H9 (cell line): Measurements from ENCODE around the gene KCNS3. TPM values are rescaled to one million over a fixed set of nuclear protein-coding genes. Genes with fewer than 3 reads are reported as not detected.

Experiments used
- DNase-seq: peaks from one replicate; pipeline ENCODE4 v3.0.0-alpha.2; 2017
- H2AFZ ChIP-seq: one replicate; pipeline ENCODE4 v1.6.1; 2013; ENCODE audit warnings: mild to moderate bottlenecking, low read length, control low read depth, moderate library complexity
- H2AK5ac ChIP-seq: 2 replicates; pipeline ENCODE4 v1.6.1; 2013; ENCODE audit warnings: low read length, control low read depth, mixed read lengths; ENCODE audit not compliant: insufficient read length
- H2BK120ac ChIP-seq: one replicate; pipeline ENCODE4 v1.6.1; 2013; ENCODE audit warnings: low read depth, mild to moderate bottlenecking, low read length, control low read depth, inconsistent platforms; ENCODE audit not compliant: poor library complexity, severe bottlenecking
- H2BK12ac ChIP-seq: 2 replicates; pipeline ENCODE4 v1.6.1; 2013; ENCODE audit warnings: low read length, control low read depth, mixed read lengths, low read depth; ENCODE audit not compliant: insufficient read length
- H2BK15ac ChIP-seq: 2 replicates; pipeline ENCODE4 v1.6.1; 2013; ENCODE audit warnings: low read depth, low read length, control low read depth
- H2BK20ac ChIP-seq: one replicate; pipeline ENCODE4 v1.6.1; 2013; ENCODE audit warnings: low read depth, mild to moderate bottlenecking, low read length, control low read depth, inconsistent platforms; ENCODE audit not compliant: poor library complexity, severe bottlenecking
- H2BK5ac ChIP-seq: 2 replicates; pipeline ENCODE4 v1.6.1; 2013; ENCODE audit warnings: low read length, control low read depth, mixed read lengths; ENCODE audit not compliant: insufficient read length
- H3K14ac ChIP-seq: 2 replicates; pipeline ENCODE4 v1.6.1; 2013; ENCODE audit warnings: low read length, control low read depth; ENCODE audit not compliant: insufficient read depth
- H3K18ac ChIP-seq: 2 replicates; pipeline ENCODE4 v1.6.1; 2013; ENCODE audit warnings: low read depth, mild to moderate bottlenecking, mixed read lengths, low read length, control low read depth; ENCODE audit not compliant: insufficient read length
- H3K23ac ChIP-seq: 2 replicates; pipeline ENCODE4 v1.6.1; 2013; ENCODE audit warnings: low read length, control low read depth, mixed read lengths, low read depth; ENCODE audit not compliant: insufficient read length
- H3K23me2 ChIP-seq: 2 replicates; pipeline ENCODE4 v1.6.1; 2013; ENCODE audit warnings: low read depth, mild to moderate bottlenecking, mixed read lengths, low read length, control low read depth; ENCODE audit not compliant: insufficient read length, poor library complexity, severe bottlenecking
- H3K27ac ChIP-seq: 2 replicates; pipeline ENCODE4 v1.5.1; 2013; ENCODE audit warnings: low read length, control low read depth, mixed read lengths, low read depth; ENCODE audit not compliant: insufficient read length
- H3K27me3 ChIP-seq: 2 replicates; pipeline ENCODE4 v1.6.1; 2013; ENCODE audit warnings: low read length, control low read depth, inconsistent platforms; ENCODE audit not compliant: insufficient read depth
- H3K4ac ChIP-seq: 2 replicates; pipeline ENCODE4 v1.6.1; 2013; ENCODE audit warnings: low read depth, mild to moderate bottlenecking, control low read depth, inconsistent platforms, low read length, moderate library complexity
- H3K4me1 ChIP-seq: 2 replicates; pipeline ENCODE4 v1.6.1; 2013; ENCODE audit warnings: low read length, control low read depth, inconsistent platforms; ENCODE audit not compliant: insufficient read depth
- H3K4me2 ChIP-seq: 2 replicates; pipeline ENCODE4 v1.6.1; 2013; ENCODE audit warnings: low read length, control low read depth, mixed read lengths; ENCODE audit not compliant: insufficient read length, insufficient read depth
- H3K56ac ChIP-seq: 2 replicates; pipeline ENCODE4 v1.6.1; 2013; ENCODE audit warnings: low read depth, mild to moderate bottlenecking, mixed read lengths, low read length, control low read depth; ENCODE audit not compliant: insufficient read length
- H3K79me1 ChIP-seq: 2 replicates; pipeline ENCODE4 v1.6.1; 2013; ENCODE audit warnings: low read depth, mild to moderate bottlenecking, moderate library complexity, low read length, control low read depth, inconsistent platforms; ENCODE audit not compliant: insufficient read depth, poor library complexity, severe bottlenecking
- H3K79me2 ChIP-seq: 2 replicates; pipeline ENCODE4 v1.6.1; 2013; ENCODE audit warnings: low read length, control low read depth, inconsistent platforms; ENCODE audit not compliant: insufficient read depth
- H3K9ac ChIP-seq: 2 replicates; pipeline ENCODE4 v1.6.1; 2013; ENCODE audit warnings: low read length, control low read depth, mixed read lengths; ENCODE audit not compliant: insufficient read length; ENCODE audit errors: extremely low read depth
- H3K9me3 ChIP-seq: one replicate; pipeline ENCODE4 v1.6.1; 2013; ENCODE audit warnings: low read depth, low read length, inconsistent platforms; ENCODE audit not compliant: control insufficient read depth
- H3T11ph ChIP-seq: one replicate; pipeline ENCODE4 v1.6.1; 2013; ENCODE audit warnings: mild to moderate bottlenecking, low read length, control low read depth, inconsistent platforms
- H4K20me1 ChIP-seq: one replicate; pipeline ENCODE4 v1.6.1; 2013; ENCODE audit not compliant: control insufficient read depth, insufficient read length, insufficient read depth
- H4K5ac ChIP-seq: 2 replicates; pipeline ENCODE4 v1.6.1; 2013; ENCODE audit warnings: low read depth, mild to moderate bottlenecking, mixed read lengths, low read length, control low read depth; ENCODE audit not compliant: insufficient read length
- H4K8ac ChIP-seq: replicated peaks from 2 replicates; pipeline ENCODE4 v1.6.1; 2013; ENCODE audit warnings: low read length, control low read depth, mixed read lengths, low read depth; ENCODE audit not compliant: insufficient read length
- H4K91ac ChIP-seq: 2 replicates; pipeline ENCODE4 v1.6.1; 2013; ENCODE audit warnings: low read depth, mild to moderate bottlenecking, moderate library complexity, mixed read lengths, low read length, control low read depth; ENCODE audit not compliant: insufficient read length
- H3K27ac Mint-ChIP-seq, 3 experiments: 2 replicates in 2 of 3; 3 replicates in 1 of 3; pipeline ENCODE4 v1.8.0; 2020 to 2021; ENCODE audit warnings: mixed read lengths in 3 of 3, mild to moderate bottlenecking in 1 of 3, moderate library complexity in 1 of 3
- H3K27me3 Mint-ChIP-seq: 2 replicates; pipeline ENCODE4 v1.8.0; 2021; ENCODE audit warnings: low read depth, mild to moderate bottlenecking, moderate library complexity, mixed read lengths
- H3K36me3 Mint-ChIP-seq, 3 experiments: 2 replicates in 2 of 3; 3 replicates in 1 of 3; pipeline ENCODE4 v1.8.0; 2020 to 2021; ENCODE audit warnings: low read depth in 3 of 3, mixed read lengths in 3 of 3; ENCODE audit not compliant: insufficient read depth in 1 of 3
- H3K4me1 Mint-ChIP-seq, 2 experiments: 2 replicates each; pipeline ENCODE4 v1.8.0; 2020; ENCODE audit warnings: mixed read lengths in 2 of 2
- H3K4me3 Mint-ChIP-seq, 2 experiments: 2 replicates in 1 of 2; 3 replicates in 1 of 2; pipeline ENCODE4 v1.8.0; 2020 to 2021; ENCODE audit warnings: mild to moderate bottlenecking in 2 of 2, mixed read lengths in 2 of 2, moderate library complexity in 1 of 2
- H3K9me3 Mint-ChIP-seq, 2 experiments: 2 replicates in 1 of 2; 3 replicates in 1 of 2; pipeline ENCODE4 v1.8.0; 2020; ENCODE audit warnings: mild to moderate bottlenecking in 2 of 2, mixed read lengths in 2 of 2, moderate library complexity in 1 of 2
- WGBS: extraction: QIAGEN DNeasy Blood & Tissue Kit; methylation state at CpG from one replicate; pipeline ENCODE4 v1.1.7; 2013; ENCODE audit warnings: missing lambda C conversion rate, low lambda C conversion rate, mixed read lengths; ENCODE audit not compliant: insufficient read length; ENCODE audit errors: extremely low coverage; 5-methylcytosine and 5-hydroxymethylcytosine counted together
- total RNA-seq: library from RNA; stranded (reverse); gene quantifications from 2 replicates; pipeline ENCODE4 v1.2.1, GENCODE V29; 2021
- TF ChIP-seq, protein P1 (sequence below): fragments of 200-600 bp; sonication (generic); conservative IDR thresholded peaks from 3 replicates; pipeline ENCODE4 v1.8.0; 2021; ENCODE audit warnings: antibody characterized with exemption, mild to moderate bottlenecking

The KCNS3 gene
- total RNA-seq, 1 experiment from 2014 or later, result 8.0 TPM

- H3K4me1 Mint-ChIP-seq, result no peaks in the 10 kb centered on the region
- Histone ChIP-seq H4K5ac (no peak overlapping the region), H3K79me1 (no peaks in the 10 kb centered on the region), H3K9me3 (no peaks in the 10 kb centered on the region), H2BK120ac (no peak overlapping the region), H2BK20ac (no peak overlapping the region), H3K56ac (no peak overlapping the region), H2BK12ac (no peak overlapping the region), H3K79me2 (no peaks in the 10 kb centered on the region), H3K27me3 (no peaks in the 10 kb centered on the region), H4K20me1 (no peaks in the 10 kb centered on the region), H3K9ac (no peak overlapping the region), H3K18ac (no peak overlapping the region), H3K4me2 (no peak overlapping the region), H3K14ac (no peak overlapping the region), H2AFZ (no peak overlapping the region), H4K8ac (no peak overlapping the region), H3K4ac (no peak overlapping the region), H3K27ac (no peak overlapping the region), H2BK15ac (no peak overlapping the region), H3T11ph (no peak overlapping the region), H2BK5ac (no peak overlapping the region), H3K23me2 (no peaks in the 10 kb centered on the region), H3K4me1 (no peaks in the 10 kb centered on the region), H4K91ac (no peak overlapping the region), H2AK5ac (no peak overlapping the region), H3K23ac (no peak overlapping the region)
- TF ChIP-seq, protein P1, sequence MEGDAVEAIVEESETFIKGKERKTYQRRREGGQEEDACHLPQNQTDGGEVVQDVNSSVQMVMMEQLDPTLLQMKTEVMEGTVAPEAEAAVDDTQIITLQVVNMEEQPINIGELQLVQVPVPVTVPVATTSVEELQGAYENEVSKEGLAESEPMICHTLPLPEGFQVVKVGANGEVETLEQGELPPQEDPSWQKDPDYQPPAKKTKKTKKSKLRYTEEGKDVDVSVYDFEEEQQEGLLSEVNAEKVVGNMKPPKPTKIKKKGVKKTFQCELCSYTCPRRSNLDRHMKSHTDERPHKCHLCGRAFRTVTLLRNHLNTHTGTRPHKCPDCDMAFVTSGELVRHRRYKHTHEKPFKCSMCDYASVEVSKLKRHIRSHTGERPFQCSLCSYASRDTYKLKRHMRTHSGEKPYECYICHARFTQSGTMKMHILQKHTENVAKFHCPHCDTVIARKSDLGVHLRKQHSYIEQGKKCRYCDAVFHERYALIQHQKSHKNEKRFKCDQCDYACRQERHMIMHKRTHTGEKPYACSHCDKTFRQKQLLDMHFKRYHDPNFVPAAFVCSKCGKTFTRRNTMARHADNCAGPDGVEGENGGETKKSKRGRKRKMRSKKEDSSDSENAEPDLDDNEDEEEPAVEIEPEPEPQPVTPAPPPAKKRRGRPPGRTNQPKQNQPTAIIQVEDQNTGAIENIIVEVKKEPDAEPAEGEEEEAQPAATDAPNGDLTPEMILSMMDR, result no peak
- no peak overlapping the region for H3K4me3 Mint-ChIP-seq
- WGBS, result no CpG with 5 or more reads among the region's 2 CpGs
- no peak for DNase-seq
- peaks cover 2% of the 10 kb centered on the region; the same call in 1 of the 2 replicates for H3K27me3 Mint-ChIP-seq
- no peaks in the 10 kb centered on the region for H3K36me3 Mint-ChIP-seq
- no peaks in the 10 kb centered on the region for H3K9me3 Mint-ChIP-seq
- no peak overlapping the region for H3K27ac Mint-ChIP-seq
These were observed 38.5 kb upstream of the KCNS3 start for GRCh38 chr2:17839959-17840358.
